HepG2 (cell line): ENCODE data around the gene EVI5. TPM values are rescaled to one million over a fixed set of nuclear protein-coding genes. Genes with fewer than 3 reads are reported as not detected.
A peak's percentile ranks its signal among the peaks of the same experiment; 100 is the strongest.

ENCODE experiments used
- ONECUT2 ChIP-seq: sonication (generic); formaldehyde crosslinking; IDR thresholded peaks from 2 replicates; pipeline ENCODE4 v1.4.0; 2020; ENCODE audit warnings: missing genetic modification reagents
- ZBTB38 ChIP-seq: sonication (generic); formaldehyde crosslinking; IDR thresholded peaks from 2 replicates; pipeline ENCODE4 v1.5.1; 2020; ENCODE audit warnings: mild to moderate bottlenecking, missing genetic modification reagents
- ZNF317 ChIP-seq: sonication (generic); formaldehyde crosslinking; IDR thresholded peaks from 2 replicates; pipeline ENCODE4 v1.5.0; 2020; ENCODE audit warnings: mild to moderate bottlenecking, missing genetic modification reagents
- polyA plus RNA-seq, 8 experiments: library from polyadenylated mRNA; depleted of rRNA in 3 of 8; stranded (reverse) in 7 of 8; unstranded in 1 of 8; fragments of >200 nt; fragmentation: Illumina TruSeq in 4 of 8; extraction: Trizol in 4 of 8; gene quantifications; 2 replicates each; pipeline versions ENCODE4 v1.2.1 to v1.2.3, GENCODE V29; 2011 to 2016; ENCODE audit warnings: low read depth in 4 of 8, missing spikeins in 1 of 8, mixed read lengths in 1 of 8; ENCODE audit not compliant: insufficient read depth in 1 of 8
- total RNA-seq, 5 experiments: library from RNA; depleted of rRNA; stranded (reverse); fragments of >200 nt; fragmentation: Illumina TruSeq; extraction: Trizol; gene quantifications; 2 replicates each; pipeline ENCODE4 v1.2.3, GENCODE V29; 2016; ENCODE audit warnings: low read depth in 1 of 5
- TF ChIP-seq, protein P1 (sequence below): sonication (generic); formaldehyde crosslinking; IDR thresholded peaks from 2 replicates; pipeline ENCODE4 v1.4.0; 2020; ENCODE audit warnings: missing genetic modification reagents
- TF ChIP-seq, protein P2 (sequence below): IDR thresholded peaks from 2 replicates; pipeline ENCODE4 v1.6.1; 2016; ENCODE audit warnings: mild to moderate bottlenecking
- TF ChIP-seq, protein P3 (sequence below): sonication (generic); formaldehyde crosslinking; conservative IDR thresholded peaks from 2 replicates; pipeline ENCODE4 v1.4.0; 2020; ENCODE audit warnings: mild to moderate bottlenecking, missing genetic modification reagents, moderate library complexity
- TF ChIP-seq, protein P4 (sequence below): sonication (generic); formaldehyde crosslinking; IDR thresholded peaks from 2 replicates; pipeline ENCODE4 v1.5.0; 2020; ENCODE audit warnings: missing genetic modification reagents
- TF ChIP-seq, protein P5 (sequence below): IDR thresholded peaks from 2 replicates; pipeline ENCODE4 v1.6.1; 2012; ENCODE audit warnings: inconsistent platforms
- TF ChIP-seq, protein P6 (sequence below): sonication (generic); formaldehyde crosslinking; IDR thresholded peaks from 2 replicates; pipeline ENCODE4 v1.5.0; 2020; ENCODE audit warnings: mild to moderate bottlenecking, missing genetic modification reagents, moderate library complexity

EVI5 gene
- total and polyA plus RNA-seq, 2 of the 13 experiments (the other 11 are each of a cell fraction or from before 2014, with no cell fraction given) = 4.0 to 12.6 TPM

DNA sequence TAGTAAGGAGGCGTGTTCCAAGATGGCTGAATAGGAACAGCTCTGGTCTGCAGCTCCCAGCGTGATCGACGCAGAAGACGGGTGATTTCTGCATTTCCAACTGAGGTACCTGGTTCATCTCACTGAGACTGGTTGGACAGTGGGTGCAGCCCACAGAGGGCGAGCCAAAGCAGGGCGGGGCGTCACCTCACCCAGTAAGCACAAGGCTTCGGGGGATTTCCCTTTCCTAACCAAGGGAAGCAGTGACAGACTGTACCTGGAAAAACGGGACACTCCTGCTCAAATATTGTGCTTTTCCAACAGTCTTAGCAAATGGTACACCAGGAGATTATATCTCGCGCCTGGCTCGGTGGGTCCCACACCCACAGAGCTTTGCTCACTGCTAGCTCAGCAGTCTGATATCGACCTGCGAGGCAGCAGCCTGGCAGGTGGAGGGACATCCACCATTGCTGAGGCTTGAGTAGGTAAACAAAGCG lies 69.4 kb downstream of the EVI5 start (continued):
- TF ChIP-seq, protein P1, sequence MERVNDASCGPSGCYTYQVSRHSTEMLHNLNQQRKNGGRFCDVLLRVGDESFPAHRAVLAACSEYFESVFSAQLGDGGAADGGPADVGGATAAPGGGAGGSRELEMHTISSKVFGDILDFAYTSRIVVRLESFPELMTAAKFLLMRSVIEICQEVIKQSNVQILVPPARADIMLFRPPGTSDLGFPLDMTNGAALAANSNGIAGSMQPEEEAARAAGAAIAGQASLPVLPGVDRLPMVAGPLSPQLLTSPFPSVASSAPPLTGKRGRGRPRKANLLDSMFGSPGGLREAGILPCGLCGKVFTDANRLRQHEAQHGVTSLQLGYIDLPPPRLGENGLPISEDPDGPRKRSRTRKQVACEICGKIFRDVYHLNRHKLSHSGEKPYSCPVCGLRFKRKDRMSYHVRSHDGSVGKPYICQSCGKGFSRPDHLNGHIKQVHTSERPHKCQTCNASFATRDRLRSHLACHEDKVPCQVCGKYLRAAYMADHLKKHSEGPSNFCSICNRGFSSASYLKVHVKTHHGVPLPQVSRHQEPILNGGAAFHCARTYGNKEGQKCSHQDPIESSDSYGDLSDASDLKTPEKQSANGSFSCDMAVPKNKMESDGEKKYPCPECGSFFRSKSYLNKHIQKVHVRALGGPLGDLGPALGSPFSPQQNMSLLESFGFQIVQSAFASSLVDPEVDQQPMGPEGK = 0 out of 2 replicates have a peak, but pooled peaks have one; percentile 13
- TF ChIP-seq, protein P2, sequence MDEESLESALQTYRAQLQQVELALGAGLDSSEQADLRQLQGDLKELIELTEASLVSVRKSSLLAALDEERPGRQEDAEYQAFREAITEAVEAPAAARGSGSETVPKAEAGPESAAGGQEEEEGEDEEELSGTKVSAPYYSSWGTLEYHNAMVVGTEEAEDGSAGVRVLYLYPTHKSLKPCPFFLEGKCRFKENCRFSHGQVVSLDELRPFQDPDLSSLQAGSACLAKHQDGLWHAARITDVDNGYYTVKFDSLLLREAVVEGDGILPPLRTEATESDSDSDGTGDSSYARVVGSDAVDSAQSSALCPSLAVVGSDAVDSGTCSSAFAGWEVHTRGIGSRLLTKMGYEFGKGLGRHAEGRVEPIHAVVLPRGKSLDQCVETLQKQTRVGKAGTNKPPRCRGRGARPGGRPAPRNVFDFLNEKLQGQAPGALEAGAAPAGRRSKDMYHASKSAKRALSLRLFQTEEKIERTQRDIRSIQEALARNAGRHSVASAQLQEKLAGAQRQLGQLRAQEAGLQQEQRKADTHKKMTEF (CRISPR knock-in tag) = 0 out of 2 replicates have a peak, but pooled peaks have one; percentile 23
- TF ChIP-seq ZNF317 (CRISPR knock-in tag) (0 out of 2 replicates have a peak, but pooled peaks have one; percentile 24), ZBTB38 (CRISPR knock-in tag) (peak; percentile 49; the same call in 1 of the 2 replicates), ONECUT2 (peak; percentile 38; the same call in 1 of the 2 replicates)
- TF ChIP-seq, protein P3, sequence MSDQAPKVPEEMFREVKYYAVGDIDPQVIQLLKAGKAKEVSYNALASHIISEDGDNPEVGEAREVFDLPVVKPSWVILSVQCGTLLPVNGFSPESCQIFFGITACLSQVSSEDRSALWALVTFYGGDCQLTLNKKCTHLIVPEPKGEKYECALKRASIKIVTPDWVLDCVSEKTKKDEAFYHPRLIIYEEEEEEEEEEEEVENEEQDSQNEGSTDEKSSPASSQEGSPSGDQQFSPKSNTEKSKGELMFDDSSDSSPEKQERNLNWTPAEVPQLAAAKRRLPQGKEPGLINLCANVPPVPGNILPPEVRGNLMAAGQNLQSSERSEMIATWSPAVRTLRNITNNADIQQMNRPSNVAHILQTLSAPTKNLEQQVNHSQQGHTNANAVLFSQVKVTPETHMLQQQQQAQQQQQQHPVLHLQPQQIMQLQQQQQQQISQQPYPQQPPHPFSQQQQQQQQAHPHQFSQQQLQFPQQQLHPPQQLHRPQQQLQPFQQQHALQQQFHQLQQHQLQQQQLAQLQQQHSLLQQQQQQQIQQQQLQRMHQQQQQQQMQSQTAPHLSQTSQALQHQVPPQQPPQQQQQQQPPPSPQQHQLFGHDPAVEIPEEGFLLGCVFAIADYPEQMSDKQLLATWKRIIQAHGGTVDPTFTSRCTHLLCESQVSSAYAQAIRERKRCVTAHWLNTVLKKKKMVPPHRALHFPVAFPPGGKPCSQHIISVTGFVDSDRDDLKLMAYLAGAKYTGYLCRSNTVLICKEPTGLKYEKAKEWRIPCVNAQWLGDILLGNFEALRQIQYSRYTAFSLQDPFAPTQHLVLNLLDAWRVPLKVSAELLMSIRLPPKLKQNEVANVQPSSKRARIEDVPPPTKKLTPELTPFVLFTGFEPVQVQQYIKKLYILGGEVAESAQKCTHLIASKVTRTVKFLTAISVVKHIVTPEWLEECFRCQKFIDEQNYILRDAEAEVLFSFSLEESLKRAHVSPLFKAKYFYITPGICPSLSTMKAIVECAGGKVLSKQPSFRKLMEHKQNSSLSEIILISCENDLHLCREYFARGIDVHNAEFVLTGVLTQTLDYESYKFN (CRISPR knock-in tag) = peak; percentile 40; the same call in 1 of the 2 replicates
- TF ChIP-seq, protein P4, sequence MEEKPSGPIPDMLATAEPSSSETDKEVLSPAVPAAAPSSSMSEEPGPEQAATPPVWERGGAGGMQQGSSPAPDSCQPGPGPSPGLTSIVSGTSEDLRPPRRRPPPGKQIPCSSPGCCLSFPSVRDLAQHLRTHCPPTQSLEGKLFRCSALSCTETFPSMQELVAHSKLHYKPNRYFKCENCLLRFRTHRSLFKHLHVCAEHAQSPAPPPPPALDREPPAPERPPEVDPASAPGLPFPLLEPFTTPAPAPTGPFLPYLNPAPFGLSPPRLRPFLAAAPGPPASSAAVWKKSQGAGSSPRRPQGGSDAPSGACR (CRISPR knock-in tag) = 0 out of 2 replicates have a peak, but pooled peaks have one; percentile 44
- TF ChIP-seq, protein P5, sequence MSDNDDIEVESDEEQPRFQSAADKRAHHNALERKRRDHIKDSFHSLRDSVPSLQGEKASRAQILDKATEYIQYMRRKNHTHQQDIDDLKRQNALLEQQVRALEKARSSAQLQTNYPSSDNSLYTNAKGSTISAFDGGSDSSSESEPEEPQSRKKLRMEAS = peak; percentile 20; the same call in 1 of the 2 replicates
- TF ChIP-seq, protein P6, sequence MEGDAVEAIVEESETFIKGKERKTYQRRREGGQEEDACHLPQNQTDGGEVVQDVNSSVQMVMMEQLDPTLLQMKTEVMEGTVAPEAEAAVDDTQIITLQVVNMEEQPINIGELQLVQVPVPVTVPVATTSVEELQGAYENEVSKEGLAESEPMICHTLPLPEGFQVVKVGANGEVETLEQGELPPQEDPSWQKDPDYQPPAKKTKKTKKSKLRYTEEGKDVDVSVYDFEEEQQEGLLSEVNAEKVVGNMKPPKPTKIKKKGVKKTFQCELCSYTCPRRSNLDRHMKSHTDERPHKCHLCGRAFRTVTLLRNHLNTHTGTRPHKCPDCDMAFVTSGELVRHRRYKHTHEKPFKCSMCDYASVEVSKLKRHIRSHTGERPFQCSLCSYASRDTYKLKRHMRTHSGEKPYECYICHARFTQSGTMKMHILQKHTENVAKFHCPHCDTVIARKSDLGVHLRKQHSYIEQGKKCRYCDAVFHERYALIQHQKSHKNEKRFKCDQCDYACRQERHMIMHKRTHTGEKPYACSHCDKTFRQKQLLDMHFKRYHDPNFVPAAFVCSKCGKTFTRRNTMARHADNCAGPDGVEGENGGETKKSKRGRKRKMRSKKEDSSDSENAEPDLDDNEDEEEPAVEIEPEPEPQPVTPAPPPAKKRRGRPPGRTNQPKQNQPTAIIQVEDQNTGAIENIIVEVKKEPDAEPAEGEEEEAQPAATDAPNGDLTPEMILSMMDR = 0 out of 2 replicates have a peak, but pooled peaks have one; percentile 3
